ENCODE results near the gene PEX6. TPM values are rescaled to one million over a fixed set of nuclear protein-coding genes. Genes with fewer than 3 reads are reported as not detected.

Gene PEX6
- total RNA-seq, 1 experiment from 2014 or later: 25.8 TPM

DNA sequence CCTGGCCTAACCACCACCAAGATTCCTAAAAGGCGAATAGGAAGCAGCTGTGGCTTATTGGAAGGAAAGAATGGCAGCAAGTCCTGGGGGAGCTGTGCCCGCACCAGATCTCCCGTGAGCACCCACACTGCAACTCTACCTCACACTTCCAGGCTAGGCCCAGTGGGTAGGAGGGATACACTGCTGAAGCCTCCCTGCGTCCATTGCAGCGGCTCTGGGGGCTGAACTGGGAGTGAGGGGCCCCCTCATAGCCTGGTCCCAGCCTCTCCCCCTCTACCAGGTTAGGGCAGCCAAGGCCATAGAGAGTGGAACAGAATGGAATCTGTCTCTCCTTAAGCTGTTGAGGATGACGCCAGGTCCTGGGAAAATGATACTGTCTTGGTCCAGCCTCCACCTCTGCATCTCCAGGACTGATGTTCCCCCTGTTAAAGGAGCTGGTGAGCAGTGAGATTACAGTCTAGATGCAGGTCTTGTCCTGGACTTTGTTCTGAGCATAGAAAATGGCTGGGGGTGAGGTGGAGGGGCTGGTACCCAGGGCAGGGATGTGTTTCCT, 38.4 kb downstream of the PEX6 start:
- no TSS peak for BruUV-seq (replicated peaks)
- H3K36me3 Mint-ChIP-seq (ENCODE audit: insufficient read depth, unreplicated experiment): peaks cover 38% of the 10 kb centered on the region
- CTCF ChIA-PET: interaction anchor here (0.6 kb wide), 1 partner anchor 496 kb away, joined by 4 read pairs; no protein-coding TSS in a partner anchor
- POLR2A ChIA-PET: interaction anchor here (2.3 kb wide), 1 partner anchor 11 kb away, joined by 16 read pairs; the partner anchor contains the start of gene CNPY3
- no peak overlapping the region for H3K4me3 Mint-ChIP-seq (ENCODE audit: unreplicated experiment)
- TF ChIP-seq, protein P1, sequence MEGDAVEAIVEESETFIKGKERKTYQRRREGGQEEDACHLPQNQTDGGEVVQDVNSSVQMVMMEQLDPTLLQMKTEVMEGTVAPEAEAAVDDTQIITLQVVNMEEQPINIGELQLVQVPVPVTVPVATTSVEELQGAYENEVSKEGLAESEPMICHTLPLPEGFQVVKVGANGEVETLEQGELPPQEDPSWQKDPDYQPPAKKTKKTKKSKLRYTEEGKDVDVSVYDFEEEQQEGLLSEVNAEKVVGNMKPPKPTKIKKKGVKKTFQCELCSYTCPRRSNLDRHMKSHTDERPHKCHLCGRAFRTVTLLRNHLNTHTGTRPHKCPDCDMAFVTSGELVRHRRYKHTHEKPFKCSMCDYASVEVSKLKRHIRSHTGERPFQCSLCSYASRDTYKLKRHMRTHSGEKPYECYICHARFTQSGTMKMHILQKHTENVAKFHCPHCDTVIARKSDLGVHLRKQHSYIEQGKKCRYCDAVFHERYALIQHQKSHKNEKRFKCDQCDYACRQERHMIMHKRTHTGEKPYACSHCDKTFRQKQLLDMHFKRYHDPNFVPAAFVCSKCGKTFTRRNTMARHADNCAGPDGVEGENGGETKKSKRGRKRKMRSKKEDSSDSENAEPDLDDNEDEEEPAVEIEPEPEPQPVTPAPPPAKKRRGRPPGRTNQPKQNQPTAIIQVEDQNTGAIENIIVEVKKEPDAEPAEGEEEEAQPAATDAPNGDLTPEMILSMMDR (IDR thresholded peaks at IDR 0.05; ENCODE audit: unreplicated experiment): no peak
- DNase-seq (ENCODE audit: unreplicated experiment): no peak
- intact Hi-C loops (cut with micrococcal nuclease): no loop called here
- peaks cover 5% of the 10 kb centered on the region for H3K4me1 Mint-ChIP-seq (ENCODE audit: insufficient read depth, unreplicated experiment)
- no peaks in the 10 kb centered on the region for H3K27me3 Mint-ChIP-seq (ENCODE audit: insufficient read depth, unreplicated experiment)
- no peaks in the 10 kb centered on the region for H3K9me3 Mint-ChIP-seq (ENCODE audit: unreplicated experiment)
- H3K27ac Mint-ChIP-seq (ENCODE audit: low read depth, unreplicated experiment): no peak overlapping the region

DNA sequence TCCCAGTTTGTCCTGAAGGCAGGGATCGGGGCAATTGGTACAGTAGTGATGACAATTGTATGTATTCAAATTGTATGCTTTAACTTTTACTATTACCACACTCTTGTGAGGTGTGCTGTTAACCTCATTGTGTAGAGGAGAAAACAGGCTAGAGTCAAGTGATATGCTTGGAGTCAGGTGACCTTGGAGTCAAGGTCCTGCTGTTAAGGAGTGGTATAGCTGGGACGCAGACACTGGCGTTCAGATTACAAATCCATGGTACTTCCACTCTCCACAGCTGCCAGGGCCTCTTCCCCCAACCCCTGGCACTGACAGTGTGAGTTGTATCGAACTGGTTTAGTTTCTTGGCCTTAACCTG, 39.2 kb downstream of the PEX6 start:
- CTCF ChIA-PET: interaction anchor here (0.6 to 1.2 kb wide), 3 partner anchors 19 to 497 kb away, joined by 3 to 4 read pairs (median 3); no protein-coding TSS in a partner anchor
- Mint-ChIP-seq H3K27ac (ENCODE audit: low read depth, unreplicated experiment) (no peak overlapping the region), H3K4me1 (ENCODE audit: insufficient read depth, unreplicated experiment) (peaks cover 5% of the 10 kb centered on the region), H3K9me3 (ENCODE audit: unreplicated experiment) (no peaks in the 10 kb centered on the region), H3K27me3 (ENCODE audit: insufficient read depth, unreplicated experiment) (no peaks in the 10 kb centered on the region), H3K36me3 (ENCODE audit: insufficient read depth, unreplicated experiment) (peaks cover 46% of the 10 kb centered on the region), H3K4me3 (ENCODE audit: unreplicated experiment) (no peak overlapping the region)
- no TSS peak for BruUV-seq (replicated peaks)
- TF ChIP-seq, protein P1 (IDR thresholded peaks at IDR 0.05; ENCODE audit: unreplicated experiment): no peak
- no peak for DNase-seq (ENCODE audit: unreplicated experiment)
- POLR2A ChIA-PET: interaction anchor here (2.3 kb wide), 1 partner anchor 10 kb away, joined by 16 read pairs; the partner anchor contains the start of gene CNPY3
- intact Hi-C loops (cut with micrococcal nuclease): no loop called here

DNA sequence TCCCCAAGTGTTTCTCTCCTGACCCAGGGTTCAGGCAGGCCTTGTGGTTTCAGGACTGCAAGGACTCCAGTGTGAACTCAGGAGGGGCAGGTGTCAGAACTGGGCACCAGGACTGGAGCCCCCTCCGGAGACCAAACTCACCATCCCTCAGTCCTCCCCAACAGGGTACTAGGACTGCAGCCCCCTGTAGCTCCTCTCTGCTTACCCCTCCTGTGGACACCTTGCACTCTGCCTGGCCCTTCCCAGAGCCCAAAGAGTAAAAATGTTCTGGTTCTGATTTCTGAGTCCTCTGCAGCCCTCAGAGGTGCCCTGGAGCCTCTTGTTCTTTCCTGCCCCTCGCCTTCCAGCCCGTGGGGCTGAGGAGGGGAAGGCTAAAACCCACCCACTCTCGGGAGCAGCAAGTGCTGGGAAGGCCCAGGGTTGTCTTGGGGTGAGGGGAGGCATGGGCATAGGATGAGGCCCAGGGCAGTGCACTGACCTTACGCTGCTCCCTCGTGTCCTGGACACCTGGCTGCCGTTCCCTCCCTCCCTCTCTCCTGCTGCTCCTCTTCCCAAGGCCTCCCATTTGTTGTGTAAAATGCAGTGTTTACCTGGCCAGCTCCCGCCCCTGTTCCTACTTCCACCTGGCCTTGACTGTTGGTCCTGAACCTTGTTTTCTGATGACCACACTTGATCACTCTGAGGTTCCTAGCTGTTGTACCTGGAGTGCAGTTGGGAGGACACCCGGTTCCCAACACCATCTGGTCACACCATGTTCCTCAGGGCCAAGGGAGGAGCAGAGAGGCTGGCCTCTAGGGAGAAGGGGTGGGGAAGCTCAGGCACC, 39.8 kb downstream of the PEX6 start:
- H3K4me3 Mint-ChIP-seq (ENCODE audit: unreplicated experiment): no peak overlapping the region
- intact Hi-C loops (cut with micrococcal nuclease): no loop called here
- no TSS peak for BruUV-seq (replicated peaks)
- no peak overlapping the region for H3K27ac Mint-ChIP-seq (ENCODE audit: low read depth, unreplicated experiment)
- TF ChIP-seq, protein P1 (IDR thresholded peaks at IDR 0.05; ENCODE audit: unreplicated experiment): no peak
- H3K27me3 Mint-ChIP-seq (ENCODE audit: insufficient read depth, unreplicated experiment): no peaks in the 10 kb centered on the region
- no peak for DNase-seq (ENCODE audit: unreplicated experiment)
- ChIA-PET CTCF (interaction anchor here (1.2 kb wide), 1 partner anchor 291 kb away, joined by 3 read pairs; no protein-coding TSS in a partner anchor), POLR2A (interaction anchor here (2.3 kb wide), 1 partner anchor 9 kb away, joined by 16 read pairs; the partner anchor contains the start of gene CNPY3)
- peaks cover 5% of the 10 kb centered on the region for H3K4me1 Mint-ChIP-seq (ENCODE audit: insufficient read depth, unreplicated experiment)
- H3K36me3 Mint-ChIP-seq (ENCODE audit: insufficient read depth, unreplicated experiment): peaks cover 47% of the 10 kb centered on the region
- no peaks in the 10 kb centered on the region for H3K9me3 Mint-ChIP-seq (ENCODE audit: unreplicated experiment)

DNA sequence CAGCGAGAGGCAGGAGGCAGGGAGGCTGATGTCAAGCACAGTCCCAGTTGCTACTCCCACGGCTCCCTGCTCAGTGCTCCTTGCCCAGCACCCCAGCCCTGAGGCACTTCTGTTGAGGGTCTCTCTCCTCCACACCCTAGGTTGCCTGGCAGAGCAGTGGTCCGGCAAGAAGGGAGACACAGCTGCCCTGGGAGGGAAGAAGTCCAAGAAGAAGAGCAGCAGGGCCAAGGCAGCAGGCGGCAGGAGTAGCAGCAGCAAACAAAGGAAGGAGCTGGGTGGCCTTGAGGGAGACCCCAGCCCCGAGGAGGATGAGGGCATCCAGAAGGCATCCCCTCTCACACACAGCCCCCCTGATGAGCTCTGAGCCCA, 40.6 kb downstream of the PEX6 start:
- TF ChIP-seq, protein P1 (IDR thresholded peaks at IDR 0.05; ENCODE audit: unreplicated experiment): no peak
- BruUV-seq (replicated peaks): no TSS peak
- POLR2A ChIA-PET: no interaction called here
- H3K36me3 Mint-ChIP-seq (ENCODE audit: insufficient read depth, unreplicated experiment): peaks cover 49% of the 10 kb centered on the region
- no peaks in the 10 kb centered on the region for H3K27me3 Mint-ChIP-seq (ENCODE audit: insufficient read depth, unreplicated experiment)
- peaks cover 7% of the 10 kb centered on the region for H3K4me1 Mint-ChIP-seq (ENCODE audit: insufficient read depth, unreplicated experiment)
- no peak overlapping the region for H3K27ac Mint-ChIP-seq (ENCODE audit: low read depth, unreplicated experiment)
- H3K9me3 Mint-ChIP-seq (ENCODE audit: unreplicated experiment): no peaks in the 10 kb centered on the region
- DNase-seq (ENCODE audit: unreplicated experiment): no peak
- no peak overlapping the region for H3K4me3 Mint-ChIP-seq (ENCODE audit: unreplicated experiment)
- intact Hi-C loops (cut with micrococcal nuclease): no loop called here
- CTCF ChIA-PET: interaction anchor here (1.2 kb wide), 1 partner anchor 292 kb away, joined by 3 read pairs; no protein-coding TSS in a partner anchor

Data from MCF 10A (cell line).